Neural cell (in vitro differentiated cells): ENCODE results near the gene C1S.

Experiments used
- CTCF ChIP-seq: fragments of 450-650 bp; IDR thresholded peaks from 2 replicates; pipeline ENCODE4 v1.5.1; 2014; ENCODE audit warnings: antibody characterized with exemption, mild to moderate bottlenecking, moderate library complexity; ENCODE audit not compliant: poor library complexity, severe bottlenecking
- EP300 ChIP-seq: fragments of 450-650 bp; conservative IDR thresholded peaks from 2 replicates; pipeline ENCODE4 v1.6.1; 2014; ENCODE audit warnings: antibody characterized with exemption, mild to moderate bottlenecking, moderate library complexity; ENCODE audit not compliant: poor library complexity, severe bottlenecking
- POLR2AphosphoS5 ChIP-seq: IDR thresholded peaks from 2 replicates; pipeline ENCODE4 v1.6.1; 2012
- RAD21 ChIP-seq: fragments of 450-650 bp; conservative IDR thresholded peaks from 2 replicates; pipeline ENCODE4 v1.6.1; 2014; ENCODE audit warnings: antibody characterized with exemption, mild to moderate bottlenecking, moderate library complexity
- REST ChIP-seq: IDR thresholded peaks from 2 replicates; pipeline ENCODE4 v1.6.1; 2012; ENCODE audit warnings: borderline replicate concordance
- TAF1 ChIP-seq: IDR thresholded peaks from 2 replicates; pipeline ENCODE4 v1.6.1; 2012; ENCODE audit warnings: low read depth

GRCh38 chr12:7066596-7066995 lies 6.1 kb downstream of the C1S start:
- no peak for TF ChIP-seq POLR2AphosphoS5
- TF ChIP-seq REST, result no peak
- no peak for TF ChIP-seq CTCF
- TF ChIP-seq TAF1, result no peak
- no peak for TF ChIP-seq EP300
- no peak for TF ChIP-seq RAD21
